ENCODE data around the gene GRB10. TPM values are rescaled to one million over a fixed set of nuclear protein-coding genes. Genes with fewer than 3 reads are reported as not detected.

Gene GRB10
- total RNA-seq, 1 experiment from 2014 or later = 38.3 TPM

DNA sequence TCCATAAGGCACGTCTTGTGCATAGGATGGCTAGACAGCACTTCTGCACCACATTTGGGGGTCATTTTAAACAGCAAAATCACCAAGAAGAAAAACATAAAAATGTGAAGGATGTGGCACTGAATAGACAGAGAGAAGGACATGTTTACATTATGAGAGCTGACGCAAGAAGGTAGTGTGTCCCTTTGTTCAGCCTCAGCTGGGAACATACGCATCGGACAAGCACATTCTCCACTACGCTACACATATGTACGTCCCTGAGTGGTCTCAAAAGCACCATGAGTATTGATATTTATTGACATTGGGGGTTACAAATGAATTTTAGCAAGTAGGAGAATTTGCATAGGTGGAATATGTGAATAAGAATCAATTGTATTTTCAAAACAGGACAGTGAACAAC lies 237.7 kb downstream of the GRB10 start:
- no peaks in the 10 kb centered on the region for H3K4me1 ChIP-seq (ENCODE audit: control insufficient read depth, insufficient read depth, low read length)
- no peak overlapping the region for H3K27ac ChIP-seq (ENCODE audit: low read length)
- ChIA-PET CTCF (no interaction called here), POLR2A (no interaction called here)
- DNase-seq (ENCODE audit: low read depth, low spot score) (no peak), ATAC-seq (no peak)
- no peaks in the 10 kb centered on the region for H3K9me3 ChIP-seq (ENCODE audit: control insufficient read depth, insufficient read depth, low read depth, low read length)
- no peaks in the 10 kb centered on the region for H3K36me3 ChIP-seq (ENCODE audit: control insufficient read depth, insufficient read depth, low read length)
- no peak overlapping the region for H3K4me3 ChIP-seq (ENCODE audit: low read depth in 2 of 2, low read length in 2 of 2)
- in situ Hi-C loops (cut with HindIII; ENCODE audit: low pct_unique_long_range_greater_than_20kb, low sequenced_read_pairs) = no loop called here
- intact Hi-C loops (cut with micrococcal nuclease; ENCODE audit: unreplicated experiment) = no loop called here
- peaks cover 3% of the 10 kb centered on the region; the same call in 1 of the 2 replicates for H3K27me3 ChIP-seq (ENCODE audit: control insufficient read depth, insufficient read depth, low read length)
- no TSS peak for BruUV-seq (replicated peaks)
- TF ChIP-seq SIN3A (IDR thresholded peaks at IDR 0.05; ENCODE audit: borderline replicate concordance, insufficient read depth, low read depth, low read length) = no peak

DNA sequence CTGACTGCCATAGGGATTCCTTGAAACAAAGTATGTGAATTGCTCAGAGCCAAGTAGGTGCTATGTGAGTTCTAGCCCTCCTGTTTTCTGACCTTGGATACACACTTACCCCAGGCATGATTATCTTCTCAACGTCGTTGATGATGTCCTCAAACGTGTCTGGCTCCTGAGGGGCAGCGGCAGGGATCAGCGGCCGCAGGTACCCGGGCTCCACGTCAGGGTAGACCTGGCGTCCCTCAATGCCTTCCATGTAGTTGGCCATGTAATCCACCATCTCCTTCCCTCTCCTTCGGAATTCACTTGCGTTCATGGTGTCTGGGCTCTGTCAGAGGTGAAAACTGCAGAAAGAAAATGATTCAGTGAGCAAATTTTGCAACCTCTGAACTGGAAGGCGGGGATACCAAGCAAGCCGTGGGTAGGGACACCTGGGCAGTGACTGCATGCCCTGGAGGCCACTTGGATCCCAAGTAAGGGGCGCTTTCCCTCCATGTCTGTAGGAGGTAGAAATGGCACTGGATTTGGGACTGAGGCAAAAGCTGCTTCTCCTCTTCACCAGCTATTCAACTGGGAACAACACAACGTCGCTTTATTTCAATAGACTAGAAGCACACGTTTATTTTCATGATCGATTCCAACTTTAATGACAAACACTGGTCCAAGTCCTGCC lies 238.8 kb downstream of the GRB10 start:
- POLR2A ChIA-PET = no interaction called here

More for the DNA sequence above, 238.8 kb downstream of the GRB10 start:
- Histone ChIP-seq H3K27me3 (ENCODE audit: control insufficient read depth, insufficient read depth, low read length) (peaks cover 3% of the 10 kb centered on the region; the same call in 1 of the 2 replicates), H3K27ac (ENCODE audit: low read length) (no peak overlapping the region), H3K4me1 (ENCODE audit: control insufficient read depth, insufficient read depth, low read length) (no peaks in the 10 kb centered on the region), H3K36me3 (ENCODE audit: control insufficient read depth, insufficient read depth, low read length) (no peaks in the 10 kb centered on the region), H3K4me3 (ENCODE audit: low read depth in 2 of 2, low read length in 2 of 2) (no peak overlapping the region), H3K9me3 (ENCODE audit: control insufficient read depth, insufficient read depth, low read depth, low read length) (no peaks in the 10 kb centered on the region)
- in situ Hi-C loops (cut with HindIII; ENCODE audit: low pct_unique_long_range_greater_than_20kb, low sequenced_read_pairs) = no loop called here
- no TSS peak for BruUV-seq (replicated peaks)
- no peak for ATAC-seq
- TF ChIP-seq SIN3A (IDR thresholded peaks at IDR 0.05; ENCODE audit: borderline replicate concordance, insufficient read depth, low read depth, low read length) (no peak), TCF7L2 (IDR thresholded peaks at IDR 0.05; ENCODE audit: low read depth, low read length) (no peak), POLR2AphosphoS5 (IDR thresholded peaks at IDR 0.05; ENCODE audit: low read depth, low read length) (no peak)
- TF ChIP-seq, protein P1, sequence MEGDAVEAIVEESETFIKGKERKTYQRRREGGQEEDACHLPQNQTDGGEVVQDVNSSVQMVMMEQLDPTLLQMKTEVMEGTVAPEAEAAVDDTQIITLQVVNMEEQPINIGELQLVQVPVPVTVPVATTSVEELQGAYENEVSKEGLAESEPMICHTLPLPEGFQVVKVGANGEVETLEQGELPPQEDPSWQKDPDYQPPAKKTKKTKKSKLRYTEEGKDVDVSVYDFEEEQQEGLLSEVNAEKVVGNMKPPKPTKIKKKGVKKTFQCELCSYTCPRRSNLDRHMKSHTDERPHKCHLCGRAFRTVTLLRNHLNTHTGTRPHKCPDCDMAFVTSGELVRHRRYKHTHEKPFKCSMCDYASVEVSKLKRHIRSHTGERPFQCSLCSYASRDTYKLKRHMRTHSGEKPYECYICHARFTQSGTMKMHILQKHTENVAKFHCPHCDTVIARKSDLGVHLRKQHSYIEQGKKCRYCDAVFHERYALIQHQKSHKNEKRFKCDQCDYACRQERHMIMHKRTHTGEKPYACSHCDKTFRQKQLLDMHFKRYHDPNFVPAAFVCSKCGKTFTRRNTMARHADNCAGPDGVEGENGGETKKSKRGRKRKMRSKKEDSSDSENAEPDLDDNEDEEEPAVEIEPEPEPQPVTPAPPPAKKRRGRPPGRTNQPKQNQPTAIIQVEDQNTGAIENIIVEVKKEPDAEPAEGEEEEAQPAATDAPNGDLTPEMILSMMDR (IDR thresholded peaks at IDR 0.05) = no peak
- TF ChIP-seq, protein P2, sequence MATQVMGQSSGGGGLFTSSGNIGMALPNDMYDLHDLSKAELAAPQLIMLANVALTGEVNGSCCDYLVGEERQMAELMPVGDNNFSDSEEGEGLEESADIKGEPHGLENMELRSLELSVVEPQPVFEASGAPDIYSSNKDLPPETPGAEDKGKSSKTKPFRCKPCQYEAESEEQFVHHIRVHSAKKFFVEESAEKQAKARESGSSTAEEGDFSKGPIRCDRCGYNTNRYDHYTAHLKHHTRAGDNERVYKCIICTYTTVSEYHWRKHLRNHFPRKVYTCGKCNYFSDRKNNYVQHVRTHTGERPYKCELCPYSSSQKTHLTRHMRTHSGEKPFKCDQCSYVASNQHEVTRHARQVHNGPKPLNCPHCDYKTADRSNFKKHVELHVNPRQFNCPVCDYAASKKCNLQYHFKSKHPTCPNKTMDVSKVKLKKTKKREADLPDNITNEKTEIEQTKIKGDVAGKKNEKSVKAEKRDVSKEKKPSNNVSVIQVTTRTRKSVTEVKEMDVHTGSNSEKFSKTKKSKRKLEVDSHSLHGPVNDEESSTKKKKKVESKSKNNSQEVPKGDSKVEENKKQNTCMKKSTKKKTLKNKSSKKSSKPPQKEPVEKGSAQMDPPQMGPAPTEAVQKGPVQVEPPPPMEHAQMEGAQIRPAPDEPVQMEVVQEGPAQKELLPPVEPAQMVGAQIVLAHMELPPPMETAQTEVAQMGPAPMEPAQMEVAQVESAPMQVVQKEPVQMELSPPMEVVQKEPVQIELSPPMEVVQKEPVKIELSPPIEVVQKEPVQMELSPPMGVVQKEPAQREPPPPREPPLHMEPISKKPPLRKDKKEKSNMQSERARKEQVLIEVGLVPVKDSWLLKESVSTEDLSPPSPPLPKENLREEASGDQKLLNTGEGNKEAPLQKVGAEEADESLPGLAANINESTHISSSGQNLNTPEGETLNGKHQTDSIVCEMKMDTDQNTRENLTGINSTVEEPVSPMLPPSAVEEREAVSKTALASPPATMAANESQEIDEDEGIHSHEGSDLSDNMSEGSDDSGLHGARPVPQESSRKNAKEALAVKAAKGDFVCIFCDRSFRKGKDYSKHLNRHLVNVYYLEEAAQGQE (IDR thresholded peaks at IDR 0.05; ENCODE audit: insufficient read depth in 1 of 2, low read depth in 2 of 2, low read length in 1 of 2) = no peak
- DNase-seq (ENCODE audit: low read depth, low spot score) = no peak
- CTCF ChIA-PET = no interaction called here
- intact Hi-C loops (cut with micrococcal nuclease; ENCODE audit: unreplicated experiment) = no loop called here
